Keratinocyte (primary cell): ENCODE measurements around the gene DIPK2A. TPM values are rescaled to one million over a fixed set of nuclear protein-coding genes. Genes with fewer than 3 reads are reported as not detected.

ENCODE experiments used
- DNase-seq: peaks from one replicate; pipeline ENCODE4 v3.0.0-alpha.2; 2011; ENCODE audit warnings: low read depth, missing footprints, low spot score
- FAIRE-seq: peaks from 2 replicates; lab custom pipeline; 2011; peaks lifted over from hg19 to GRCh38; lab: Jason Lieb, UNC
- H2AFZ ChIP-seq: 2 replicates; pipeline ENCODE4 v1.6.0; 2012; ENCODE audit warnings: low read length, control low read depth, inconsistent platforms; ENCODE audit not compliant: control insufficient read depth
- H3K27ac ChIP-seq: 2 replicates; pipeline ENCODE4 v1.5.1; 2011; ENCODE audit warnings: low read length; ENCODE audit not compliant: control insufficient read depth, insufficient read depth
- H3K27me3 ChIP-seq: 3 replicates; pipeline ENCODE4 v1.6.0; 2011; ENCODE audit warnings: low read length; ENCODE audit not compliant: control insufficient read depth, insufficient read depth; ENCODE audit errors: extremely low read depth
- H3K36me3 ChIP-seq, 2 experiments: 2 replicates in 1 of 2; 3 replicates in 1 of 2; pipeline ENCODE4 v1.5.1; 2011; ENCODE audit warnings: low read length in 2 of 2, mild to moderate bottlenecking in 1 of 2; ENCODE audit not compliant: control insufficient read depth in 2 of 2, insufficient read depth in 2 of 2; ENCODE audit errors: extremely low read depth in 1 of 2
- H3K4me1 ChIP-seq: 3 replicates; pipeline ENCODE4 v1.5.1; 2011; ENCODE audit warnings: low read length; ENCODE audit not compliant: control insufficient read depth, insufficient read depth; ENCODE audit errors: extremely low read depth
- H3K4me2 ChIP-seq: 3 replicates; pipeline ENCODE4 v1.6.0; 2011; ENCODE audit warnings: low read depth, low read length; ENCODE audit not compliant: control insufficient read depth, insufficient read depth; ENCODE audit errors: extremely low read depth
- H3K4me3 ChIP-seq, 3 experiments: fragments of 200-600 bp in 1 of 3; sonication (generic) in 1 of 3; 2 replicates in 2 of 3; 3 replicates in 1 of 3; pipeline ENCODE4 v1.5.1; 2011 to 2016; ENCODE audit warnings: low read length in 3 of 3, mild to moderate bottlenecking in 3 of 3, control low read depth in 2 of 3, inconsistent platforms in 1 of 3, low read depth in 1 of 3, mixed read lengths in 1 of 3, mixed run types in 1 of 3, moderate library complexity in 1 of 3; ENCODE audit not compliant: control insufficient read depth in 2 of 3, insufficient read depth in 2 of 3; ENCODE audit errors: extremely low read depth in 1 of 3
- H3K79me2 ChIP-seq: 2 replicates; pipeline ENCODE4 v1.6.0; 2012; ENCODE audit warnings: low read length; ENCODE audit not compliant: control insufficient read depth, insufficient read depth
- H3K9ac ChIP-seq: 3 replicates; pipeline ENCODE4 v1.6.0; 2011; ENCODE audit warnings: low read length; ENCODE audit not compliant: control insufficient read depth, insufficient read depth; ENCODE audit errors: extremely low read depth
- H3K9me1 ChIP-seq: 3 replicates; pipeline ENCODE4 v1.6.0; 2011; ENCODE audit warnings: low read length; ENCODE audit not compliant: control insufficient read depth, insufficient read depth; ENCODE audit errors: extremely low read depth
- H3K9me3 ChIP-seq: 2 replicates; pipeline ENCODE4 v1.5.1; 2012; ENCODE audit warnings: low read depth, low read length; ENCODE audit not compliant: control insufficient read depth
- H4K20me1 ChIP-seq: 3 replicates; pipeline ENCODE4 v1.6.0; 2011; ENCODE audit warnings: low read length; ENCODE audit not compliant: control insufficient read depth, insufficient read depth; ENCODE audit errors: extremely low read depth
- EZH2 ChIP-seq: IDR thresholded peaks from one replicate; pipeline ENCODE4 v1.6.1; 2012; ENCODE audit warnings: inconsistent platforms, mild to moderate bottlenecking, low read length, moderate library complexity
- dilution Hi-C: fragments of 300-500 bp; cut with MboI; formaldehyde crosslinking; loops from one replicate; pipeline ENCODE4 v1.7.0; 2020; ENCODE audit warnings: low sequenced_read_pairs; ENCODE audit not compliant: extremely low pct_ligation_motif_present
- polyA minus RNA-seq, 3 experiments: library from RNA; depleted of rRNA, polyadenylated mRNA; stranded (reverse); fragments of >200 nt; gene quantifications; 1 replicate in 1 of 3; 2 replicates in 1 of 3; 3 replicates in 1 of 3; pipeline ENCODE4 v1.2.3, GENCODE V29; 2011
- polyA plus RNA-seq, 5 experiments: library from polyadenylated mRNA; depleted of rRNA in 3 of 5; stranded (reverse) in 3 of 5; stranded (forward) in 1 of 5; unstranded in 1 of 5; fragments of >200 nt; gene quantifications; 1 replicate in 1 of 5; 2 replicates in 3 of 5; 3 replicates in 1 of 5; pipeline versions ENCODE4 v1.2.1 to v1.2.3, GENCODE V29; 2011 to 2012; ENCODE audit warnings: missing spikeins in 2 of 5, low read depth in 1 of 5, low replicate concordance in 1 of 5
- TF ChIP-seq, protein P1 (sequence below), 3 experiments: IDR thresholded peaks in 1 of 3; conservative IDR thresholded peaks in 1 of 3; optimal IDR thresholded peaks in 1 of 3; 2 replicates in 2 of 3; 3 replicates in 1 of 3; pipeline versions ENCODE3 to v1.5.1; 2011; ENCODE audit warnings: low read length in 3 of 3, mild to moderate bottlenecking in 3 of 3, moderate library complexity in 2 of 3, control low read depth in 1 of 3, inconsistent platforms in 1 of 3; ENCODE audit not compliant: insufficient read depth in 2 of 3; ENCODE audit errors: extremely low read depth in 1 of 3

Gene DIPK2A, protein sequence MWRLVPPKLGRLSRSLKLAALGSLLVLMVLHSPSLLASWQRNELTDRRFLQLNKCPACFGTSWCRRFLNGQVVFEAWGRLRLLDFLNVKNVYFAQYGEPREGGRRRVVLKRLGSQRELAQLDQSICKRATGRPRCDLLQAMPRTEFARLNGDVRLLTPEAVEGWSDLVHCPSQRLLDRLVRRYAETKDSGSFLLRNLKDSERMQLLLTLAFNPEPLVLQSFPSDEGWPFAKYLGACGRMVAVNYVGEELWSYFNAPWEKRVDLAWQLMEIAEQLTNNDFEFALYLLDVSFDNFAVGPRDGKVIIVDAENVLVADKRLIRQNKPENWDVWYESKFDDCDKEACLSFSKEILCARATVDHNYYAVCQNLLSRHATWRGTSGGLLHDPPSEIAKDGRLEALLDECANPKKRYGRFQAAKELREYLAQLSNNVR
- polyA plus RNA-seq = 5.1 to 7.8 TPM (median 6.7 TPM) in 3 replicates
- polyA plus RNA-seq (2011; ENCODE audit: low read depth) = 8.6 TPM
- 2.7 and 3.7 TPM in 2 replicates for polyA plus RNA-seq (2011; cell fraction: cytosol; rRNA removed)
- polyA plus RNA-seq (2011; cell fraction: nucleus; rRNA removed) = 6.4 and 8.7 TPM in 2 replicates
- polyA plus RNA-seq (2012; ENCODE audit: low replicate concordance) = 6.1 and 6.4 TPM in 2 replicates
- 5.2 to 13.6 TPM (median 8.7 TPM) in 3 replicates for polyA minus RNA-seq
- 20.0 TPM for polyA minus RNA-seq (2011; cell fraction: cytosol; rRNA and poly(A)+ RNA removed)
- 24.2 and 31.3 TPM in 2 replicates for polyA minus RNA-seq (2011; cell fraction: nucleus; rRNA and poly(A)+ RNA removed)

DNA sequence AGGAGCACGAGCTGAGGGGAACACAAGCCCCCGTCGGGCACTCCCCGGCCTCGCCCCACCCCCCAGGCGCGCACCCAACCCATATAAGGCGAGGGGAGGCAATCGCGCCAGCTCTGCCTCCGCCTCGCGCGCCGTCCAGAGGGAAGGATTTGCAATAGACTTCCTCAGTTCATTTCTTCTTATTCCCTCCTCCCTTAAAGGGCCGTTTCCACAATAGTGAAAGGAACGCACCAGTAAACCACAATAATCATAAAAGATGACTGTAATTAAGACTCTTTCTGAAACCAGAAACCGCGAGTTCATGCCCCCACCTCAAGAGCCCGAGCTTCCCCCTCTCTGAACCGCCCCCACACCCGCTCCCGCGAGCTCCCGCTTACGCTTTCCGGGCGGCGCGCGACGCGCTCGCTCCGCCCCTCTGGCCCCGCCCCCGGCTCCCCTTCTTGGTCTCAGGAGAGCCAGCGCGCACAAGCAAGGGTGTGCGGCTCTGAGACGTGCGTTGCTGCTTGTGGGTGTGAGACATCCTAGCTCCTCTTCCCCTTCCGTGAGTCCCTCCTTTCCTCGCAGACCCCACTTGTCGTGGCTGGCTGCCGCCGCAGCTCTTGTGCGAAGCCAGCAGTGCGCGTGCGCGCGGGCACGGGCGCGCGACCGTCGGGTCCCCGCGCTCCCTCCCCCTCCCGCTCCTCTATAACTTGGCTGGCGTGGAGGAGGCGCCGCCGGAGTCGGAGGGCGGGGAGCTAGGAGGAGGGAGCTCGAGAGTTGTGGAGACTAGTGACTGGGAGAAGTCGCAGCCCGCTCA is at the start of gene DIPK2A:
Gene DIPK2A (plus strand): TSS at position 465 of the 796 bp plus-strand sequence. CDS start 510 bp downstream, outside the sequence.
- Histone ChIP-seq H3K79me2 (peaks cover 38% of the 10 kb centered on the region), H2AFZ (peak within 1 kb of the TSS; percentile 100), H3K27me3 (no peaks in the 10 kb centered on the region), H3K27ac (peak within 1 kb of the TSS; percentile 88), H3K9me3 (no peaks in the 10 kb centered on the region), H3K9me1 (no peaks in the 10 kb centered on the region), H3K9ac (peak within 1 kb of the TSS; percentile 88), H3K4me2 (peak within 1 kb of the TSS; percentile 96), H3K4me1 (peaks cover 23% of the 10 kb centered on the region), H3K36me3 (no peaks in the 10 kb centered on the region), H3K4me3 (peak within 1 kb of the TSS; percentile 77 to 96 (median 94)), H4K20me1 (no peaks in the 10 kb centered on the region)
- FAIRE-seq (no peak), DNase-seq (peak; percentile 33)
- TF ChIP-seq, protein P1, sequence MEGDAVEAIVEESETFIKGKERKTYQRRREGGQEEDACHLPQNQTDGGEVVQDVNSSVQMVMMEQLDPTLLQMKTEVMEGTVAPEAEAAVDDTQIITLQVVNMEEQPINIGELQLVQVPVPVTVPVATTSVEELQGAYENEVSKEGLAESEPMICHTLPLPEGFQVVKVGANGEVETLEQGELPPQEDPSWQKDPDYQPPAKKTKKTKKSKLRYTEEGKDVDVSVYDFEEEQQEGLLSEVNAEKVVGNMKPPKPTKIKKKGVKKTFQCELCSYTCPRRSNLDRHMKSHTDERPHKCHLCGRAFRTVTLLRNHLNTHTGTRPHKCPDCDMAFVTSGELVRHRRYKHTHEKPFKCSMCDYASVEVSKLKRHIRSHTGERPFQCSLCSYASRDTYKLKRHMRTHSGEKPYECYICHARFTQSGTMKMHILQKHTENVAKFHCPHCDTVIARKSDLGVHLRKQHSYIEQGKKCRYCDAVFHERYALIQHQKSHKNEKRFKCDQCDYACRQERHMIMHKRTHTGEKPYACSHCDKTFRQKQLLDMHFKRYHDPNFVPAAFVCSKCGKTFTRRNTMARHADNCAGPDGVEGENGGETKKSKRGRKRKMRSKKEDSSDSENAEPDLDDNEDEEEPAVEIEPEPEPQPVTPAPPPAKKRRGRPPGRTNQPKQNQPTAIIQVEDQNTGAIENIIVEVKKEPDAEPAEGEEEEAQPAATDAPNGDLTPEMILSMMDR (optimal IDR thresholded peaks at IDR 0.05 in 1 of 3, IDR thresholded peaks at IDR 0.05 in 1 of 3, conservative IDR thresholded peaks at IDR 0.05 in 1 of 3; ENCODE audit: extremely low read depth in 1 of 3, insufficient read depth in 2 of 3, low read length in 3 of 3) = no peak
- no peak for TF ChIP-seq EZH2
- dilution Hi-C loops = no loop called here

DNA sequence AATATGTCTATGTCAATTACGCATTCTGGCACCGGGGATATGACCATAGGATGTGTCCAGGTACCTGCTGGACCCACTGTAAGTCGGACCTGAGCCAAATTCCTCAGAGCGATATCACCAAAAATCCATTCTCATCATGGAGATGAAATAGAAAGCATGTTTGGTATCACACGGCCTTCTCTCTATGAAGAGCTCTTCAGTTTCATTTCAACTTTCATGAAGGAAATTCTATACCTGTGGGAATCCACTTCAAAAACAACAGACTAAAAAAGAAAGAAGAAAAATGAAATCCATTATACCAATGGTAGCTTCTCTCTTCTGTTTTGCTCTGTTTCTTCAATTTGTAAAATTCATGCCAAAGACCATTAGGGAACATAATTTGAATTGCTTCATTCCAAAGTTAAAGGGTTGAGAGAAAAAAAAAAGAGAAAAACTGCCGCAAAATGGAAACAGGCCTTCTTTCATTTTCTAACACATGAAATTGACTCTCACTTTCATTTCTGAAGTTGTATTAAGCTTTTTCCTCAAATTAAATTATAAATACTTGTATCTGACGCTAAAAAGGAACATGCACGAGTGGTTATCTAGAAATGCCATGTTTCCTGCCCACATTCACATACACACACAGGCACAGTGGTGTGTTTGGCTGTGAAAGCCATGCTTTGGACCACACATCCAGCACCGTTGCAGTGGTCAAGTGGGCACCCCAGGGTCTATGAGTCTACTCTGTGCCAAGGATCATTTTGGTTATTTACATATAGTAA is 46.9 kb upstream of the DIPK2A start:
- H2AFZ ChIP-seq = no peak overlapping the region
- TF ChIP-seq, protein P1 (optimal IDR thresholded peaks at IDR 0.05 in 1 of 3, IDR thresholded peaks at IDR 0.05 in 1 of 3, conservative IDR thresholded peaks at IDR 0.05 in 1 of 3; ENCODE audit: extremely low read depth in 1 of 3, insufficient read depth in 2 of 3, low read length in 3 of 3) = no peak
- no peak for TF ChIP-seq EZH2
- H3K27ac ChIP-seq = no peak overlapping the region
- no peak overlapping the region for H3K9ac ChIP-seq
- H3K9me3 ChIP-seq = no peaks in the 10 kb centered on the region
- H3K4me1 ChIP-seq = no peaks in the 10 kb centered on the region
- no peak overlapping the region for H3K4me2 ChIP-seq
- no peaks in the 10 kb centered on the region for H3K36me3 ChIP-seq
- H4K20me1 ChIP-seq = no peaks in the 10 kb centered on the region
- H3K79me2 ChIP-seq = no peaks in the 10 kb centered on the region
- no peaks in the 10 kb centered on the region for H3K27me3 ChIP-seq
- no peaks in the 10 kb centered on the region for H3K9me1 ChIP-seq
- FAIRE-seq (no peak), DNase-seq (no peak)
- dilution Hi-C loops = no loop called here
- H3K4me3 ChIP-seq = no peak overlapping the region
